NCI-H2029 (cell line): ENCODE data around the gene RPP30.
"Not testable (repeated sequence)": the region's sequence is repeated elsewhere in the genome, so short reads cannot be mapped to it uniquely, and the experiment has no call there.

Source experiments
- DNase-seq: peaks from one replicate; lab custom pipeline; 2025; lab: John Stamatoyannopoulos, UW

Gene RPP30

DNA sequence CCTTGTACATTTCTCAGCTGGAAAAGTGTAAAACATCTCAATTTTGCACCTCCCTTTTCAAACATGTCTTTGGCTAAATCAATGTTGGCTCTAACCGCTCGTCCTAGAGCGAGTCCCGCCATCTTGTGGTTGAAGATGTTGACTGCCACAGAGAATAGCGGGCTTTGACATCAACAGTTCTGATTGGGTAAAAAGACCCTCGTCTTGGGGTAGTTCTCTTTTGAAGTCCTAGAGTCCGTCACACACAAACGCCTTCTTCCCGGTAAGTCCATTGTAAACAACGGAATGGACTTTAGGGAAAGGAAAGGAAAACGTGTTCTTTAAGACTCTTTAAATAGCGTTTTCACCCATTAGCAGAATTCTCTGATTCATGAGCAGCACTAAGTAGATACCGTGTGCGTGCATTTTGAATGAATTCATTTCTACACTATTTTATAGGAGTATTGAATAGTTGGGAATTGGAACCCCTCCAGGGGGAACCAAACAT, 452 bp upstream of the RPP30 start:
- peak; percentile 5 for DNase-seq

GRCh38 chr10:90872648-90873020, 860 bp downstream of the RPP30 start:
- no peak for DNase-seq

DNA sequence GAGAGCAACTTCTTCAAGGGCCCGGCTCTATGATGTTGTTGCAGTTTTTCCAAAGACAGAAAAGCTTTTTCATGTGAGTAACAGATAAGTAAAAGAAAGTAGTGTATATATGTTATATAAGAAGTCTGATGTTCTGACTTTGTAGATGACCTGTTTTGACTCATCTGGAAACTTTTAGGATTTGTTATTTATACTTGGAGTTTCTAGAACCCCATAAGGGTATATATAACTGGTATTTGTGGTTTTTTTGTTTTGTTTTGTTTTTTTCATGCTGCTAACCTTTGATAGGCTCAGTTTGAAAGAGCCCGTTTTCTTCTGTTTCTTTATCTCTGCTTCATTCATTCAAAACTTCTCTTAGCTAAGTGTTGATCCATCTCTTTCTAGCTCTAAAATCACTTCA, 7.3 kb downstream of the RPP30 start:
- DNase-seq, result no peak

DNA sequence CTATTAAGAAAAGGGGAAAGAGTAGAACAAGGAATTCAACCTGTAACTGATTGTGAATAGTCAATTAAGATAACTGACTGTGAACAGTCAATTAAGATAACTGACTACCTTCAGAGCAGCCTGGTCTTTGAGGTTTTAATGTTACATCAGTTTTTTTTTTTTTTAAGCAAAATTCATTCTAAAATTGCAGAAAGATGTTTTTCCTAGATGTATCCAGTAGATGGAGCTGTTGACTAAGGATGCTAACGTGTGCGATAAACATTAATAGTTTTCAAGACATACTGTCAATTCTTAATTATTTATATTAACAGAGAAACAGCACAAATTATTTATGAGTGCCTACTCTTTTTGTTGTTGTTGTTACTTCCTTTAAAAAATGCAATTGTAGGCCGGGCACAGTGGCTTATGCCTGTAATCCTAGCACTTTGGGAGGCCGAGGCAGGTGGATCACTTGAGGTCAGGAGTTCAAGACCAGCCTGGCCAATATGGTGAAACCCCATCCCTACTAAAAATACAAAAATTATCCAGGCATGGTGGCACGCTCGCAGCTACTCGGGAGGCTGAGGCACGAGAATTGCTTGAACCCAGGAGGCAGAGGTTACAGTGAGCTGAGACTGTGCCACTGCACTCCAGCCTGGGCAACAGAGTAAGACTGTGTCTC, 8.4 kb downstream of the RPP30 start:
- not testable (repeated sequence) for DNase-seq

GRCh38 chr10:90884431-90884830, 12.7 kb downstream of the RPP30 start:
- no peak for DNase-seq

DNA sequence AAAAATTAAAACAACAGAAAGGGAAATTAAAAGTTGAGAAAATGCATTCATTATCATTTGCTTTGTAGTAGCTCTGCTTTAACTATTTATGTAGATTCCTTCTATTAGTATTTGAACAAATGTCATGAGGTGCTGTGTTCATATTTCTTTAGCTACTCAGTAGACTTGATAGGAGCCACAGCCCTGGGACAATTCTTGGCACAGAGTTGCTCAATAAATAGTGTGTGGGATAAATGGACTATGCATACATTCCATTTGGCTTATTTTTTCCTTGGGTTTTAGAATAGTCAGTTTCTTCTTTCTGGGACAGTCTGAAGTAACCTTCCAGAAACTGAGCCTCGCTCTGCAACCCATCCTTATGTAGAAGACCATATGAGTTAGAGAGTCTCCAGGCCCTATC, 13.4 kb downstream of the RPP30 start:
- DNase-seq, result no peak

GRCh38 chr10:90887555-90887954, 15.8 kb downstream of the RPP30 start:
- DNase-seq, result no peak

- DNase-seq, result no peak
Measured at GRCh38 chr10:90888387-90888786, 16.6 kb downstream of the RPP30 start.

DNA sequence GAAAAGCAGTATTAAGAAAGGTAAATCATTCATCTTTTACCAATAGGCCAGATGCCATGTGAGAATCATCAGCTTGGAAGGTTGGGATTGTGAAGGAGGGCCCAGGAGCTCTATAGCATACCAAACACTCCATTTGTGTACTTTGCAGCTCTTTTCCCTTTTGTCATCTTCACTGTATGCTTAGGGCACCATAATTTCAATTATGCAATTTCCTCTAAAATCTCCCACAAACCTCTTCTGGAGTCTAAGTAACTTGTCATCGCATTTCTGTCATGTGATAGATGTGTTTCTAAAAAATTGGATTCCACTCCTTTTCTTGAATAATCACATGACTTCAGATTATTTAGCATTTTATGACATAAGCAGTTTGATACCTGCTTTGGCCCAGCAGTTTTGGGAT, 17.9 kb downstream of the RPP30 start:
- DNase-seq, result no peak

- DNase-seq, result no peak
Measured at GRCh38 chr10:90890347-90890746, 18.6 kb downstream of the RPP30 start.

GRCh38 chr10:90893190-90893589, 21.4 kb downstream of the RPP30 start:
- no peak for DNase-seq

DNA sequence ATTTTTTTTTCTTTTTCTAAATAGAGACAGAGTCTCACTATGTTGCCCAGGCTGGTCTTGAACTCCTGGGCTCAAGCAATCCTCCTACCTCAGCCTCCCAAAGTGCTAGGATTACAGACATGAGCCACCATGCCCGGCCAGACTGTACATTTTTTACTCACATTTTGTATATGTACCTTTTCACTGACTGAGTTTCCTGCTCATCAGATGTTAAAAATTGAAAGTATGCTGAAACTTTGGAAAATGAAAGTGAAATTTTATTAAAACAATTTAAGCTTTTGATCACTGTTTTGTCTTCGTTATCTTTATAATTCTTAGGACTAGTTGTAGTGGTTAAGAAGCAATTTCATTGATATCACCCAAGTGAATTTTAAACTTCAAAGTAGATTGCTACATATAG, 25.1 kb downstream of the RPP30 start:
- not testable (repeated sequence) for DNase-seq

DNA sequence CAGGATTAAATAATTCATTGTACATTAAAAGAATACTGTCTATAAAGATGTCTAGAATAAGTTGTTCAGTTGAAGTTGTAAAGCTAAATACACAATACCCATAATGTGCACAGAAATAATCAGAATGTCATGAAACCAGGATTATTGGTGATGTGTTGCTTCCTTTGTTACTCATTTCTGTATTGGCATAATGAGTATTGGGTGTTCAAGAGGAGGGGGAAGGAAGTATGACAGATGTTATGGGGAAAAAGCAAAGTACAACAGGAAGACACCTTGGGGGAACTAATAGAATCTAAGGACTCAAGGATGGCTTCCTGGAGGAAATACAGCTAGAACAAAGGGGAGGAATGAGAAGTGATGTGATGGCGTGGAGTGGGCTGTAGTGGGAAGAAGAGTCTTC, 34.2 kb downstream of the RPP30 start:
- DNase-seq, result no peak

- no peak for DNase-seq
Measured at GRCh38 chr10:90906596-90906995, 34.8 kb downstream of the RPP30 start.

GRCh38 chr10:90911133-90912051, 39.6 kb downstream of the RPP30 start:
- DNase-seq, result peak; percentile 16

DNA sequence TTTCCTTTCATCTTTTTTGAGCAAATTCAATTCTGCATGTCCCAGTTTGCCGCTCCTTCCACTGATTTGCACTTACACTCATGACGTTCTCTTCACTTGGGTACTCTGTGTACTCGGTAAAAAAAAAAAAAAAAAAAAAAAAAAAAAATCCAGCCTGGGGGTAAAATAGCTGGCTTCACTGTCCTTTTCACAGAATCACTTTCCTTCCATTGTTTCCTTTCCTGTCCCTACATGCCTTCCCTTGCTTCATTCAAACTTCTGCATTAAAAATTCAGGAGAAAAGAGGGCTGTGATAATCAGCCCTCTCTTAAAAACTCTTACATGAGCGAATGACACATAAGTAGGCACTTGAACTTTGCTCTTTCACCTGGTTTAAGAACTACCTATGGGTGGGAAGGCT, 40.4 kb downstream of the RPP30 start:
- no peak for DNase-seq

DNA sequence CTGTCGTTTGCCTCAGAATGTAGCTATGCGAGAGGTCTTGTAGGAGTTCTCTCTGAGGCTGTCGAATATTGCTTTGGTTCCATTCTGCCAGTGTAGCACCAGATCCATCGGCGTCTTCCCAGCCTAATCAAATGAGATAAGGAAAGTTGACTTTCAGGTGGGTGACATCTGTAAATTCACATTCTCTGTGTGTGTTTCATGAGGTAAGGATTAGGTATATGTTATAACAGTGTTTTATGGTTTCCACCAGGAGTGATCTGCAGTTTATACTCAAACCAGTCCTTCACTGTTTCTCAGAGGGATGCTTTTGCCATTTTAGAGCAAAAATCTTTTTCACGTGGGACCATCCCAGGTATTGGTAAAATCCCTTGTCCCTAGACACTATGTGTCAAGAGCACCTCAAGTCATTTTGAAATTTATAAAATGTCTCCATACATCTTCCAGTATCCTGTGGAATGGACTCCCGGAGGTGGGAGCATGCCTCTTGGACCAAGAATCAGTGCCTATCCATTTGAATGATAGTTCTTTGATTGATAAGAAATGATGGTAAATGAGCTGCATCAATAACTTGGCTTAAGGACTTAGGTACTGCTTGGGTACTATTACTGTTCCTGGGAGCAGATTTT, 41.2 kb downstream of the RPP30 start:
- no peak for DNase-seq

DNA sequence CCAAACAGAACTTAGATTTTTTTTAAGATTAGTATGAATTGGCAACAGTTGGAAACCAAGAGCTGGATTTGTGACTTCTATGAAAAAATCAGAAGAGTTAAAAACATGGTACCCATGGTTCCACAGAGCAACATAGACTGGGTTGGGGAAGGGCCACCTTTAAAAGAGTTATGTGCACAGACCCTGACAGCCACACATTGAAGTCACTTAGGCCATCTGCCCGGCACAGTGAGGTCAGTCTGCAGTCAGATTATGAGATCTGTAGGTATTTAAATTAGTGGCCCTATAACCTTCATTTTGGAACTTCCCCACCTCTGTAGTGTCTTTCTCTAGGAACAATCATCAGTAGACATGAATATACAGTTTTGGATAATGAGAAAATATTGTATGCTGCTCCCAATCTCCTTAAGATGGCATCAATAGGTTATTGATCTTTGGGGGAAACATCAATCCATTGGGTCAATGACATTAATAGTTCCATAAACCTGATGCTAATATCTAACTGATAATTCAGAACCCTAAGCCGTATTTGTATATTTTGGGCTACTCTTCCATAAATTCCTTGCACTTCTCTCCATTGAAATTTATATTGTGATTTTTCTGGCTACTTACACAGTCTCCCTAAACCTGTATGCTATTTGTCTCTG, 42.1 kb downstream of the RPP30 start:
- no peak for DNase-seq

- DNase-seq, result no peak
Measured at GRCh38 chr10:90914992-90915765, 43.4 kb downstream of the RPP30 start.

DNA sequence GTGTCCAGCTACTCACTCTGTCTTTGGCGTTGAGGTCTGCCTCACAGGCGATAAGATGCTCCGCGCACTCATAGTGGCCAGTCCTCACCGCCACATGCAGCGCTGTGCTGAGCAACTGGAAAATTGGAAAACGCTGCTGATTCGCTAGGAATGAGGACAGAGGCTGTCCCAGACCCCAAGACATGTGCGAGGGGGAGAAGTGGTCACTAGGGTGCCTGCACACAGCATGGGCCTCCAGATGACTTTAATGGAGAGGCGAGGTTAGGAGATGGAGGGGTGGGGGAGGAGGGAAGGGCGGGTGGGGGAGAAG, 43.9 kb downstream of the RPP30 start:
- DNase-seq, result no peak

DNA sequence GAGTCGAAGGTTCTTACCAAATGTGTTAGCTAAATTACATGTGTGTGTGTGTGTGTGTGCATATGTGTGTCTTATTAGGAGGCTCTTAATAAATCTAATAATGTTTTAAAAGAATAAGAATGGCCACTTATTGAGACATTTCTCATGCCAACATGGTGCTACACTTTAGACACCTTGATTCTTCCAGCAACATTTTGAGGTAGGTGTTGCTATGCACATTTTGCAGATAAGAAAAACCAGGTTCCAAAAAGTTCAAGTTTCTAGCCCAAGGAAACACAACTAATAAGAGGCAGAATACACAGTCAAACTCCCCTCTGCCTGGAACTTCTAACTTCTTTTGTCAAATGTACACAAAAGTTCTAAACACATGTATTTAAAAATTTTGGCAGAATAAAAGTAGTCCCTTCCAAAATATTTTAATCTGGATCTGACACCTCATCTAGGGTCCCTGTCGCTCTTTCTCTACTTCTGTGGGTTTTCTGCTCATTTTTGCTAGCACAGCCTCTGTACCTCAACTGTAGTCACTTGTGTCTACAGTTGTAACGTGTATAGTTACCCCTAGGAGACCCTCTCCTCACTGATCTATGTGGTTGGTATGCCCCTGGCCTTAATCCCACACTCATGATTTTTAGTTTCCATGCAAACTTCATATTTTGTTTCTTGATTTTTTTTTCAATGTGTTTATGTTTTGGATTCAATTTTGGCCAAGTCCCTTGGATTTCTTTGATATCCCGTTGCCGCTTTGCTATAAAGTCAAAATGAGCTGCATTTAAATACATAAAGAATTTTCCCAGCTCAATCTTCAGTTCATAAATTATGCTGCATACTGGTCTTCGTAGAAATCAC, 44.8 kb downstream of the RPP30 start:
- DNase-seq, result no peak
